GM21723 (cell line): Measurements from ENCODE around the gene PRPH.
"Not testable (repeated sequence)": the region's sequence is repeated elsewhere in the genome, so short reads cannot be mapped to it uniquely, and the experiment has no call there.

Experiments
- ATAC-seq: cut with Tn5 transposase; IDR thresholded peaks from one replicate; pipeline ENCODE4 v1.9.1; 2021; ENCODE audit warnings: mild to moderate bottlenecking, moderate library complexity; ENCODE audit not compliant: unreplicated experiment

The PRPH gene

GRCh38 chr12:49276304-49277290, 18.4 kb upstream of the PRPH start:
- ATAC-seq = no peak

GRCh38 chr12:49277466-49277865, 17.5 kb upstream of the PRPH start:
- ATAC-seq = no peak

- ATAC-seq = no peak
Measured at GRCh38 chr12:49279706-49280159, 15.2 kb upstream of the PRPH start.

GRCh38 chr12:49280545-49280944, 14.4 kb upstream of the PRPH start:
- ATAC-seq = not testable (repeated sequence)

DNA sequence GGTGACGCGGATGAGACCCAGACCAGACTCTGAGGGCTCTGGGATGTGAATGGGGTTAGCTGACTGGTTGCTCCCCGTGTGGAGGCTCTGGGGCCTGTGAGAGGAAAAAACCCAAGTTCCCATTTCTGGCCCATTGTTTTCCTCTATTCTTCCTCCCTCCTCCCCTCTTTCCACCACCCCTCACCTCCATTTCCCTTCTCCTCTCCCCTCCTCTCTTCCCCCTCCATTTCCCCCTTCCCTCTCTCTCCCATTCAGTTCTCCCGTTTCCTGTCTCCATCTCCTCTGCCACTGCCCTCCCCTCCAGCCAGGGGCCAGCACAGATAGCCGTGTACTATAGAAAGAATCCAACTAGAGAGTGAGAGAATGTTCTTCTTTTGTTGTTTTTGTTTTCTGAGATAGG, 12.6 kb upstream of the PRPH start:
- no peak for ATAC-seq

DNA sequence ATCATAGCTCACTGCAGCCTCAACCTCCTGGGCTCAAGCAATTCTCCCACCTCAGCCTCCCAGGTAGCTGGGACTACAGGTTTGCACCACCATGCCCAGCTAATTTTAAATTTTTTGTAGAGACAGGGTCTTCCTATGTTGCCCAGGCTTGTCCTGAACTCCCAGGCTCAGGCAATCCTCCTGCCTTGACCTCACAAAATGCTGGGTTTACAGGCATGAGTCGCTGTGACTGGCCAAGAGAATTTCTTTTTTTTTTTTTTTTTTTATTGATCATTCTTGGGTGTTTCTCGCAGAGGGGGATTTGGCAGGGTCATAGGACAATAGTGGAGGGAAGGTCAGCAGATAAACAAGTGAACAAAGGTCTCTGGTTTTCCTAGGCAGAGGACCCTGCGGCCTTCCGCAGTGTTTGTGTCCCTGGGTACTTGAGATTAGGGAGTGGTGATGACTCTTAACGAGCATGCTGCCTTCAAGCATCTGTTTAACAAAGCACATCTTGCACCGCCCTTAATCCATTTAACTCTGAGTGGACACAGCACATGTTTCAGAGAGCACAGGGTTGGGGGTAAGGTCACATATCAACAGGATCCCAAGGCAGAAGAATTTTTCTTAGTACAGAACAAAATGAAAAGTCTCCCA, 12.1 kb upstream of the PRPH start:
- ATAC-seq = not testable (repeated sequence)

GRCh38 chr12:49283541-49284429, 11.2 kb upstream of the PRPH start:
- no peak for ATAC-seq

- no peak for ATAC-seq
Measured at GRCh38 chr12:49284672-49285071, 10.3 kb upstream of the PRPH start.

DNA sequence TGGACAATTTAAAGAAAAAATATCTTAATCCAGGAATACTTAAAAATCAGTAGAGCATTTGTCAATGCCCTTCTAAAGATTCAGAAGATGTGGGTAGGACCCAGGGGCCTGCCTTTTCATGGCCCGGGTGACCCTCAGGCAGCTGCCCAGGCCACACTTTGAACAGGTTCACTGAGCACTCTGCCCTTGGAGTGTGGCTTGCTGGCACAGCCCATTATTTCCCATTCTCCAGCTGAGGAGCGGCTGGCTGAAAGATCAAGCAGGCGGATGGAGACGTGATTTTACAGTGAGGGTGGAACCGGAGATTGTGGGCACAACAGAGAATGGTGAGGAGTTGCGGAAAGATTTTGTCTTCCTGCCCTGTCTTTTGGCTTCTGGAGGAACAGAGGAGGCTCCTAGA, 7.1 kb upstream of the PRPH start:
- ATAC-seq = no peak

DNA sequence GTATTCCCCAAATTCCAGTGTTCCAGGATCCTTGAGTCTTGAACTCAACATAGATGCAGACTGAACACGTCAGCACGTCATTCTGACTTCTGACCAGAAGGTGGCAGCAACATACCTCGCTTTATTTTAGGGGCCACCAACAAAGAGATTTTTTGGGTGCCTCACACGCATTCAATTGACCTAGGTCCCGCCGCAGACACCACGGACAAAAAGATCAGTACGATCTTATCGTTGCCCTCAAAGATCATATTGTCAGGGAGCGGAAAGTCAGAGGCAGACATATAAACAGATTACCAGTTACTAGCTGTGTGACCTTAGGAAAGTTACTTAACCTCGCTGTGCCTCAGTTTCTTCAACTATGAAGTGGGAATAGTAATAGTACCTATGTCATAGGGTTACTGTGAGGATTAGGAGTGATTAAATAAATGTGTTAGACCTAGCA, 6.5 kb upstream of the PRPH start:
- ATAC-seq = no peak

DNA sequence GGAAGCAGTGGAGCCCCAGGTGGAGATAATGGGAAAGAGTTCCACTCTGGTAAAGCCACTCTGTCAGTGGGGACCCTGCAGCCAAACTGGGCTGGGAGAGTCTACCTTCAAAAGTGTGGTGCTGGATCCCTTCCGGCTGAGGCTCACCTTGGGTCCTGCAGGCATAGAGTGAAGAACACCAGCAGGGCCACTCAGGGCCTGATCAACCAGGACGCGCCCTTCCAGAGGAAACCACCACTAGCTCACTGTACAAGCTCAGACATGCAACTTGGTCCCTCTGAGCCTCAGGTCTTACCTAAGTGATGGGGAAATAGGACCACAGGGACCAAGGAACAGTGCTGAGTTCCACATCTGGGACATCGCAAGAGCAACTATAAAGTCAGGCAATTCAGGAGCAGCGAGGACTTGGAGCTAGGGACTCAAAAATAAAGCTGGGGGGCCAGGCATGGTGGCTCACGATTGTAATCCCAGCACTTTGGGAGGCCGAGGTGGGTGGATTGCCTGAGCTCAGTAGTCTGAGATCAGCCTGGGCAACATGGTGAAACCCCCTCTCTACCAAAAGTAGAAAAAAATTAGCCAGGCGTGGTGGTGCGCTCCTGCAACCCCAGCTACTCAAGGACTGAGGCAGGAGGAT, 5.9 kb upstream of the PRPH start:
- no peak for ATAC-seq

- ATAC-seq = no peak
Measured at GRCh38 chr12:49292729-49293055, 2.3 kb upstream of the PRPH start.

- no peak for ATAC-seq
Measured at GRCh38 chr12:49293056-49293956, 1.6 kb upstream of the PRPH start.

- ATAC-seq = no peak
Measured at GRCh38 chr12:49294086-49294803, 702 bp upstream of the PRPH start.

DNA sequence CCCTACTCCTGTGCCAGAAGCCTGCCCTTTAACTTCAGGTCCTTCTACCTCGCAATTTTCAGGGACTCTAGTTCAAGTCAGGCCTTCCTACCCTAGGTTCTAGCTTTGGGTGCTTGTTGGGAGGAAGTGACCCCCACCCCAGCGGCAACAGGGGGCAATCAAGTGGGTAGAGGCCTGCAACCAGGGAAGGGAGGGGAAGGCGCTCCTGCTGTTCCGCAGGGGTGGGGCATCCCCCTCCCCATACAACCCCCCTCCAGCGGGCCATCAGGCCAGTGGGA, 204 bp upstream of the PRPH start:
- no peak for ATAC-seq

DNA sequence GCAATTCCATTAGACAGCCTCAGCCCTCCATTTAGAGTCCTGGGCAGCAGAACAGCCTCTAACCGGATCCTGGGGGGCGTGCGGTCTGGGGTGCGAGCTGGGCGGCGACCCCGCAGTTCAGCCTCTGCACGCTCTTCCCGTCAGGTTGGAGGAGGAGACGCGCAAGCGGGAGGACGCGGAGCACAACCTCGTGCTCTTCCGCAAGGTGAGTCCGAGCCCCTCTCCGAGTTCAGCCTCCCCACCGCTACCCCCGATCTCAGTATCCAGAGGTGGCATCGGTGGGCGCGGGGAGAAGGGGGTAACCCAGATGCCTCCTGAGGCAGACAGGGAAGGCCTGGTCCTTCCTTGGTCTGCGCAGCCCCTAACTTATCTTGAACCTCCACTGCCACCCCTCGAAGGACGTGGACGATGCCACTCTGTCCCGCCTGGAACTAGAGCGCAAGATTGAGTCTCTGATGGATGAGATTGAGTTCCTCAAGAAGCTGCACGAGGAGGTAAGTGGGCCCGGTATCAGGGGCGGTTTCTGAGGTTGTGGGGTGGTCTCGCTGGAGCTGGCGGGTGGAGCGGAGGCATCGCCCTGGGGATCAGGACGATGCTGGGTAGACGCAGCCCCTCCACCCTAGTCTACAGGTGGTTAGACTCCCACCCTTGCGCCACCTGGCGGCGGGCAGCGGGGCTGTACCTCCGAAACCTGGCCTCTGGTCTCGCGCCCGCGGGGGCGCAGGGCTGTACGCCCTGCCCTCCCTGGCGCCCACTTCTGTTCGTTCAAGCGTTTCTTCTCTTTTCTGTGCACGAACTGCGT, 1.3 kb downstream of the PRPH start:
- no peak for ATAC-seq

GRCh38 chr12:49296836-49297694, 2.1 kb downstream of the PRPH start:
- no peak for ATAC-seq

GRCh38 chr12:49297695-49298060, 2.7 kb downstream of the PRPH start:
- no peak for ATAC-seq
